Hepatocyte (in vitro differentiated cells): ENCODE measurements around the gene EGR1. TPM values are rescaled to one million over a fixed set of nuclear protein-coding genes. Genes with fewer than 3 reads are reported as not detected.
A peak's percentile ranks its signal among the peaks of the same experiment; 100 is the strongest.

ENCODE experiments used
- DNase-seq: peaks from one replicate; pipeline ENCODE4 v3.0.0-alpha.2; 2016; ENCODE audit warnings: low spot score
- H2AFZ ChIP-seq: fragments of 200-600 bp; sonication (generic); 2 replicates; pipeline ENCODE4 v1.6.0; 2016; ENCODE audit warnings: antibody characterized with exemption, mild to moderate bottlenecking
- H3K27ac ChIP-seq: fragments of 200-600 bp; sonication (generic); 2 replicates; pipeline ENCODE4 v1.5.1; 2016; ENCODE audit warnings: mild to moderate bottlenecking
- H3K27me3 ChIP-seq: fragments of 200-600 bp; sonication (generic); 2 replicates; pipeline ENCODE4 v1.6.1; 2016
- H3K36me3 ChIP-seq: fragments of 200-600 bp; sonication (generic); replicated peaks from 2 replicates; pipeline ENCODE4 v1.5.1; 2016; ENCODE audit warnings: low read depth; ENCODE audit not compliant: insufficient read depth
- H3K4me1 ChIP-seq: fragments of 200-600 bp; sonication (generic); 2 replicates; pipeline ENCODE4 v1.5.1; 2016; ENCODE audit warnings: mild to moderate bottlenecking, moderate library complexity; ENCODE audit not compliant: insufficient read depth
- H3K4me2 ChIP-seq: fragments of 200-600 bp; sonication (generic); 2 replicates; pipeline ENCODE4 v1.6.0; 2016
- H3K4me3 ChIP-seq: fragments of 200-600 bp; sonication (generic); 2 replicates; pipeline ENCODE4 v1.5.1; 2016; ENCODE audit warnings: mild to moderate bottlenecking
- H3K79me2 ChIP-seq: fragments of 200-600 bp; sonication (generic); 2 replicates; pipeline ENCODE4 v1.6.0; 2017; ENCODE audit warnings: mild to moderate bottlenecking
- H3K9me2 ChIP-seq: fragments of 200-600 bp; sonication (generic); replicated peaks from 2 replicates; pipeline ENCODE4 v1.6.0; 2017; ENCODE audit warnings: mild to moderate bottlenecking; ENCODE audit not compliant: insufficient read depth
- H3K9me3 ChIP-seq: fragments of 200-600 bp; sonication (generic); 2 replicates; pipeline ENCODE4 v1.5.1; 2016; ENCODE audit warnings: low read depth, mild to moderate bottlenecking
- H4K20me1 ChIP-seq: fragments of 200-600 bp; sonication (generic); 2 replicates; pipeline ENCODE4 v1.6.0; 2016; ENCODE audit warnings: mild to moderate bottlenecking; ENCODE audit not compliant: insufficient read depth, poor library complexity, severe bottlenecking
- CTCF ChIP-seq: fragments of 200-600 bp; sonication (generic); IDR thresholded peaks from 2 replicates; pipeline ENCODE4 v1.5.1; 2016; ENCODE audit warnings: antibody characterized with exemption, mild to moderate bottlenecking; ENCODE audit not compliant: poor library complexity
- EZH2 ChIP-seq: fragments of 200-600 bp; sonication (generic); IDR thresholded peaks from 2 replicates; pipeline ENCODE4 v1.6.1; 2016; ENCODE audit warnings: antibody characterized with exemption, mild to moderate bottlenecking, borderline replicate concordance
- EZH2phosphoT487 ChIP-seq: fragments of 200-600 bp; sonication (generic); IDR thresholded peaks from one replicate; pipeline ENCODE4 v1.6.1; 2018; ENCODE audit warnings: antibody characterized with exemption, mild to moderate bottlenecking, low read depth, moderate library complexity; ENCODE audit not compliant: unreplicated experiment, severe bottlenecking
- WGBS: methylation state at CpG from one replicate; pipeline ENCODE4 v1.1.6; 2016; ENCODE audit warnings: low lambda C conversion rate; ENCODE audit errors: missing lambda C conversion rate; 5-methylcytosine and 5-hydroxymethylcytosine counted together
- polyA plus RNA-seq: library from polyadenylated mRNA; unstranded; fragments of >200 nt; fragmentation: Nextera tagmentation; extraction: Ambion mirVana; gene quantifications from 2 replicates; pipeline ENCODE4 v1.2.1, GENCODE V29; 2016
- total RNA-seq: library from RNA; depleted of rRNA; stranded (reverse); fragments of >200 nt; gene quantifications from 2 replicates; pipeline ENCODE4 v1.2.3, GENCODE V29; 2014

Gene EGR1
- total and polyA plus RNA-seq, 2 experiments from 2014 or later = 95.4 to 336 TPM

GRCh38 chr5:138435943-138436342, 29.3 kb upstream of the EGR1 start:
- Histone ChIP-seq H3K9me2 (no peaks in the 10 kb centered on the region), H3K27me3 (no peaks in the 10 kb centered on the region), H3K4me1 (no peaks in the 10 kb centered on the region), H3K4me3 (no peak overlapping the region), H3K79me2 (no peaks in the 10 kb centered on the region), H3K9me3 (no peaks in the 10 kb centered on the region), H3K36me3 (no peaks in the 10 kb centered on the region), H2AFZ (no peak overlapping the region), H3K27ac (no peak overlapping the region), H4K20me1 (no peaks in the 10 kb centered on the region), H3K4me2 (no peak overlapping the region)
- WGBS = 82% methylated on average over 5 of the region's 5 CpGs
- no peak for TF ChIP-seq EZH2
- TF ChIP-seq EZH2phosphoT487 = no peak
- TF ChIP-seq CTCF = no peak
- DNase-seq = no peak

GRCh38 chr5:138438003-138438723, 27.1 kb upstream of the EGR1 start:
- Histone ChIP-seq H3K27ac (no peak overlapping the region), H3K27me3 (no peaks in the 10 kb centered on the region), H3K4me3 (no peak overlapping the region), H3K36me3 (no peaks in the 10 kb centered on the region), H2AFZ (no peak overlapping the region), H3K4me2 (peak overlapping the region; percentile 81), H3K4me1 (no peaks in the 10 kb centered on the region), H3K79me2 (no peaks in the 10 kb centered on the region), H4K20me1 (no peaks in the 10 kb centered on the region), H3K9me3 (no peaks in the 10 kb centered on the region), H3K9me2 (no peaks in the 10 kb centered on the region)
- TF ChIP-seq EZH2 = no peak
- no peak for TF ChIP-seq CTCF
- TF ChIP-seq EZH2phosphoT487 = no peak
- 76% methylated on average over 11 of the region's 11 CpGs for WGBS
- no peak for DNase-seq

- TF ChIP-seq EZH2 = no peak
- TF ChIP-seq EZH2phosphoT487 = no peak
- no peak for TF ChIP-seq CTCF
- Histone ChIP-seq H3K9me2 (no peaks in the 10 kb centered on the region), H3K4me2 (peak within 1 kb of the TSS; percentile 81), H3K36me3 (no peaks in the 10 kb centered on the region), H3K27me3 (no peaks in the 10 kb centered on the region), H3K4me1 (no peaks in the 10 kb centered on the region), H4K20me1 (no peaks in the 10 kb centered on the region), H2AFZ (peak within 1 kb of the TSS; percentile 41), H3K4me3 (peak within 1 kb of the TSS; percentile 36), H3K79me2 (no peaks in the 10 kb centered on the region), H3K27ac (no peak within 1 kb of the TSS), H3K9me3 (no peaks in the 10 kb centered on the region)
- DNase-seq = peak; percentile 88
- 2% methylated on average over 35 of the region's 65 CpGs for WGBS
These were observed 26.4 kb upstream of the EGR1 start, which contains the start of gene REEP2 for GRCh38 chr5:138438724-138439476. Gene REEP2, plus strand, starts transcription at chr5:138439057. Its CDS starts 152 bp downstream, at chr5:138439209.
